ENCODE measurements around the gene SHANK3.
A peak's percentile ranks its signal among the peaks of the same experiment; 100 is the strongest.
"Not testable (repeated sequence)": the region's sequence is repeated elsewhere in the genome, so short reads cannot be mapped to it uniquely, and the experiment has no call there.

SHANK3 gene

GRCh38 chr22:50672471-50673230, at the start of gene SHANK3:
SHANK3 (plus strand) TSS chr22:50672823.
- H3K4me3 ChIP-seq (ENCODE audit: low read depth, low read length) = peak within 1 kb of the TSS; percentile 38

GRCh38 chr22:50624347-50625130, 48.1 kb upstream of the SHANK3 start:
- no peak for DNase-seq (ENCODE audit: low read depth)
- no peak overlapping the region for H3K4me3 ChIP-seq (ENCODE audit: low read depth, low read length)

More at GRCh38 chr22:50672471-50673230, at the start of gene SHANK3:
- no peak for DNase-seq (ENCODE audit: low read depth)

GRCh38 chr22:50625131-50625567, 47.5 kb upstream of the SHANK3 start:
- no peak overlapping the region for H3K4me3 ChIP-seq (ENCODE audit: low read depth, low read length)
- no peak for DNase-seq (ENCODE audit: low read depth)

GRCh38 chr22:50625568-50626313, 46.9 kb upstream of the SHANK3 start:
- no peak overlapping the region for H3K4me3 ChIP-seq (ENCODE audit: low read depth, low read length)
- no peak for DNase-seq (ENCODE audit: low read depth)

- DNase-seq (ENCODE audit: low read depth) = no peak
- H3K4me3 ChIP-seq (ENCODE audit: low read depth, low read length) = no peak overlapping the region
Observed at GRCh38 chr22:50626314-50626849, 46.2 kb upstream of the SHANK3 start.

GRCh38 chr22:50626850-50627641, 45.6 kb upstream of the SHANK3 start:
- no peak for DNase-seq (ENCODE audit: low read depth)
- peak overlapping the region; percentile 77 for H3K4me3 ChIP-seq (ENCODE audit: low read depth, low read length)

- H3K4me3 ChIP-seq (ENCODE audit: low read depth, low read length) = peak within 1 kb of the TSS; percentile 77
- DNase-seq (ENCODE audit: low read depth) = peak; percentile 40
Observed at GRCh38 chr22:50627642-50628542, 44.7 kb upstream of the SHANK3 start, which contains the start of gene ARSA. ARSA (minus strand) TSS chr22:50628152; CDS start chr22:50627779, 373 bp downstream.

- peak overlapping the region; percentile 77 for H3K4me3 ChIP-seq (ENCODE audit: low read depth, low read length)
- no peak for DNase-seq (ENCODE audit: low read depth)
Observed at GRCh38 chr22:50628543-50629134, 44.0 kb upstream of the SHANK3 start.

- no peak overlapping the region for H3K4me3 ChIP-seq (ENCODE audit: low read depth, low read length)
- no peak for DNase-seq (ENCODE audit: low read depth)
Observed at GRCh38 chr22:50630376-50630775, 42.2 kb upstream of the SHANK3 start.

GRCh38 chr22:50633086-50633485, 39.5 kb upstream of the SHANK3 start:
- no peak overlapping the region for H3K4me3 ChIP-seq (ENCODE audit: low read depth, low read length)
- no peak for DNase-seq (ENCODE audit: low read depth)

GRCh38 chr22:50633771-50634170, 38.9 kb upstream of the SHANK3 start:
- H3K4me3 ChIP-seq (ENCODE audit: low read depth, low read length) = no peak overlapping the region
- no peak for DNase-seq (ENCODE audit: low read depth)

- H3K4me3 ChIP-seq (ENCODE audit: low read depth, low read length) = no peak overlapping the region
- no peak for DNase-seq (ENCODE audit: low read depth)
Observed at GRCh38 chr22:50635591-50635990, 37.0 kb upstream of the SHANK3 start.

- not testable (repeated sequence) for H3K4me3 ChIP-seq (ENCODE audit: low read depth, low read length); DNase-seq (ENCODE audit: low read depth)
Observed at GRCh38 chr22:50640296-50640695, 32.3 kb upstream of the SHANK3 start.

- no peak for DNase-seq (ENCODE audit: low read depth)
- no peak overlapping the region for H3K4me3 ChIP-seq (ENCODE audit: low read depth, low read length)
Observed at GRCh38 chr22:50640857-50641647, 31.6 kb upstream of the SHANK3 start.

- no peak overlapping the region for H3K4me3 ChIP-seq (ENCODE audit: low read depth, low read length)
Observed at GRCh38 chr22:50641696-50642607, 30.7 kb upstream of the SHANK3 start.

More at GRCh38 chr22:50641696-50642607, 30.7 kb upstream of the SHANK3 start:
- no peak for DNase-seq (ENCODE audit: low read depth)
